ENCODE results near the gene TPM4. TPM values are rescaled to one million over a fixed set of nuclear protein-coding genes. Genes with fewer than 3 reads are reported as not detected.
"Not testable (repeated sequence)": the region's sequence is repeated elsewhere in the genome, so short reads cannot be mapped to it uniquely, and the experiment has no call there.

TPM4 gene
- total and polyA plus RNA-seq, 2 of the 13 experiments (the other 11 are each of a cell fraction or from before 2014, with no cell fraction given): 180 to 188 TPM

DNA sequence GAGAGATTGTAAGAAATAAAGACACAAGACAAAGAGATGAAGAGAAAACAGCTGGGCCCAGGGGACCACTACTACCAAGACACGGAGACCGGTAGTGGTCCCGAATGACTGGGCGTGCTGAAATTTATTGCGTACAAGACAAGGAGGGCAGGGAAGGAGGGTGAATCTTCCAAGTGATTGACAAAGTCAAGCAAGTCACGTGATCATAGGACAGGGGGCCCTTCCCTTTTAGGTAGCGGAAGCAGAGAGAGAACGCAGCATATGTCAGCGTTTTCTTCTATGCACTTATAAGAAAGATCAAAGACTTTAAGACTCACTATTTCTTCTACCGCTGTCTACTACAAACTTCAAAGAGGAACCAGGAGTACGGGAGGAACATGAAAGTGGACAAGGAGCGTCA lies 46.1 kb upstream of the TPM4 start:
- H3K9ac ChIP-seq (ENCODE audit: insufficient read depth, low read depth, low read length); H3K9me3 ChIP-seq (ENCODE audit: low read length); H3K27ac ChIP-seq (ENCODE audit: extremely low read length, insufficient read depth, low read length); H3K79me2 ChIP-seq (ENCODE audit: insufficient read depth, low read length); POLR2A ChIA-PET; H3K4me2 ChIP-seq (ENCODE audit: low read depth, low read length); BruUV-seq (replicated peaks); H3K4me1 ChIP-seq (ENCODE audit: insufficient read depth, low read length); FAIRE-seq; ATAC-seq; H3K27me3 ChIP-seq (ENCODE audit: control insufficient read depth in 1 of 2, insufficient read depth in 2 of 2, low read length in 2 of 2); H2AFZ ChIP-seq (ENCODE audit: low read length); H4K20me1 ChIP-seq (ENCODE audit: insufficient read depth, low read length); H3K36me3 ChIP-seq (replicated peaks in 1 of 2; ENCODE audit: control insufficient read depth in 1 of 2, insufficient read depth in 2 of 2, low read length in 2 of 2); DNase-seq (ENCODE audit: low spot score); CTCF ChIA-PET (ENCODE audit: low intra/inter-chr PET ratio, low total read pairs); intact Hi-C loops (cut with micrococcal nuclease; ENCODE audit: unreplicated experiment); H3K4me3 ChIP-seq (replicated peaks in 1 of 3; ENCODE audit: insufficient read depth in 1 of 3, low read depth in 2 of 3, low read length in 3 of 3): not testable (repeated sequence)
- 57% methylated on average over 12 of the region's 12 CpGs for WGBS (ENCODE audit: low lambda C conversion rate)
- in situ Hi-C loops (cut with HindIII; ENCODE audit: extremely low pct_ligation_motif_present, low pct_unique_long_range_greater_than_20kb): loop anchor here (25.0 kb wide), 1 partner anchor 357 kb away; no protein-coding TSS in a partner anchor
- TF ChIP-seq, protein P1, sequence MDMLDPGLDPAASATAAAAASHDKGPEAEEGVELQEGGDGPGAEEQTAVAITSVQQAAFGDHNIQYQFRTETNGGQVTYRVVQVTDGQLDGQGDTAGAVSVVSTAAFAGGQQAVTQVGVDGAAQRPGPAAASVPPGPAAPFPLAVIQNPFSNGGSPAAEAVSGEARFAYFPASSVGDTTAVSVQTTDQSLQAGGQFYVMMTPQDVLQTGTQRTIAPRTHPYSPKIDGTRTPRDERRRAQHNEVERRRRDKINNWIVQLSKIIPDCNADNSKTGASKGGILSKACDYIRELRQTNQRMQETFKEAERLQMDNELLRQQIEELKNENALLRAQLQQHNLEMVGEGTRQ (IDR thresholded peaks at IDR 0.05; ENCODE audit: low read depth, low read length): 0 out of 2 replicates have a peak, but pooled peaks have one; percentile 34
- TF ChIP-seq, protein P1 (CRISPR knock-in tag; IDR thresholded peaks at IDR 0.05; ENCODE audit: borderline replicate concordance): not testable (repeated sequence)
- TF ChIP-seq RAD51 (IDR thresholded peaks at IDR 0.05; ENCODE audit: borderline replicate concordance): peak; percentile 61; the same call in 1 of the 2 replicates

DNA sequence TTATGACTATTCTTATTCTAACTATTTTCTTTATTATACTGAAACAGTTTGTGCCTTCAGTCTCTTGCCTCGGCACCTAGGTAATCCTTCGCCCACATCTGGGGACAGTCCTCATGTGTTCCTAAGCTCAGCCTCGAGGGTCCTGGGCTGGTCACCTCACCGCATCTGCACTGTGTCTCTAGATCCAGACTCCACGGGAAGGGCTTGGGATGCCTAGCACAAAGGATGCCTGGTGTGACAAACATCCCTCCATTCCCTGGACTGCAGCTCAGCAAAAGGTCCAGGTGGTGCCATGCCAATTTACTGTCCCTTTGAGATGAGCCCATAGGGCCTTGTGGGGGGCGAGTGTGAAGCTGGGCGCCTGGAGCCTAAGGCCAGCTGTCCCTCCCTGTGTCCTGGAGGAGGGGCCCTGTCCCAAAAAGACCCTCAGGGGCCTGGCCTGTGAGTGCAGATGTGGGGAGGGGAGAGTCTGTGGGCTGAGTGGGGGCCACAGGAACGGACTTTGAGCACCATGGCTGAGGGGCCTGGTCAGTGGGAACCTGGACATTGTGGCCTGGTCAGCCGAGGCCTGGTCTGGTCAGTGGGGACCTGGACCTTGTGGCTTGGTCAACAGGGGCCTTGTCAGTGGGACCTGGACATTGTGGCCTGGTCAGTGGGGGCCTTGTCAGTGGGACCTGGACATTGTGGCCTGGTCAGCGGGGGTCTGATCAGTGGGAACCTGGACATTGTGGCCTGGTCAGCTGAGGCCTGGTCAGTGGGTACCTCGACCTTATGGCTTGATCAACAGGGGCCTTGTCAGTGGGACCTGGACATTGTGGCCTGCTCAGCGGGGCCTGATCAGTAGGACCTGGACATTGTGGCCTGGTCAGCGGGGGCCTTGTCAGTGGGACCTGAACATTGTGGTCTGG lies 45.1 kb upstream of the TPM4 start:
- ChIA-PET CTCF (ENCODE audit: low intra/inter-chr PET ratio, low total read pairs) (no interaction called here), POLR2A (no interaction called here)
- BruUV-seq (replicated peaks): no TSS peak
- no peak overlapping the region for H3K9ac ChIP-seq (ENCODE audit: insufficient read depth, low read depth, low read length)
- no peak for TF ChIP-seq RELA (CRISPR knock-in tag; IDR thresholded peaks at IDR 0.05)
- no peak for TF ChIP-seq HOXA9 (CRISPR knock-in tag; IDR thresholded peaks at IDR 0.05; ENCODE audit: borderline replicate concordance)
- TF ChIP-seq ZNF709 (CRISPR knock-in tag; IDR thresholded peaks at IDR 0.05): no peak
- no peak for TF ChIP-seq ZSCAN31 (CRISPR knock-in tag; IDR thresholded peaks at IDR 0.05; ENCODE audit: low read depth)
- TF ChIP-seq SALL1 (CRISPR knock-in tag; IDR thresholded peaks at IDR 0.05): no peak
- no peak overlapping the region for H3K27ac ChIP-seq (ENCODE audit: extremely low read length, insufficient read depth, low read length)
- no peaks in the 10 kb centered on the region for H3K36me3 ChIP-seq (replicated peaks in 1 of 2; ENCODE audit: control insufficient read depth in 1 of 2, insufficient read depth in 2 of 2, low read length in 2 of 2)
- peaks cover 4 to 10% of the 10 kb centered on the region in 2 experiments; a peak in 3 of 5 replicates for H3K27me3 ChIP-seq (ENCODE audit: control insufficient read depth in 1 of 2, insufficient read depth in 2 of 2, low read length in 2 of 2)
- H3K4me3 ChIP-seq (replicated peaks in 1 of 3; ENCODE audit: insufficient read depth in 1 of 3, low read depth in 2 of 3, low read length in 3 of 3): no peak overlapping the region
- no peaks in the 10 kb centered on the region for H3K79me2 ChIP-seq (ENCODE audit: insufficient read depth, low read length)
- H3K9me3 ChIP-seq (ENCODE audit: low read length): no peaks in the 10 kb centered on the region
- DNase-seq (ENCODE audit: low spot score) (no peak), FAIRE-seq (no peak), ATAC-seq (no peak)
- no peak overlapping the region for H3K4me2 ChIP-seq (ENCODE audit: low read depth, low read length)
- H3K4me1 ChIP-seq (ENCODE audit: insufficient read depth, low read length): no peaks in the 10 kb centered on the region
- WGBS (ENCODE audit: low lambda C conversion rate): 29% methylated on average over 9 of the region's 13 CpGs
- no peak overlapping the region for H2AFZ ChIP-seq (ENCODE audit: low read length)
- intact Hi-C loops (cut with micrococcal nuclease; ENCODE audit: unreplicated experiment): no loop called here
- H4K20me1 ChIP-seq (ENCODE audit: insufficient read depth, low read length): no peaks in the 10 kb centered on the region
- in situ Hi-C loops (cut with HindIII; ENCODE audit: extremely low pct_ligation_motif_present, low pct_unique_long_range_greater_than_20kb): loop anchor here (25.0 kb wide), 1 partner anchor 356 kb away; no protein-coding TSS in a partner anchor

Data from HepG2 (cell line).